HUES6 (cell line): ENCODE measurements around the gene TTC36.
A peak's percentile ranks its signal among the peaks of the same experiment; 100 is the strongest.
"Not testable (repeated sequence)": the region's sequence is repeated elsewhere in the genome, so short reads cannot be mapped to it uniquely, and the experiment has no call there.

ENCODE experiments used
- H3K27ac ChIP-seq: 2 replicates; pipeline ENCODE4 v1.7.0; 2013; ENCODE audit warnings: low read depth, mild to moderate bottlenecking, low read length, inconsistent platforms
- H3K27me3 ChIP-seq: 2 replicates; pipeline ENCODE4 v1.6.1; 2013; ENCODE audit warnings: low read length; ENCODE audit not compliant: control insufficient read depth, insufficient read depth
- H3K36me3 ChIP-seq: 2 replicates; pipeline ENCODE4 v1.6.1; 2013; ENCODE audit warnings: low read length; ENCODE audit not compliant: control insufficient read depth, insufficient read depth
- H3K4me1 ChIP-seq: 2 replicates; pipeline ENCODE4 v1.6.1; 2013; ENCODE audit warnings: low read length; ENCODE audit not compliant: control insufficient read depth, insufficient read depth
- H3K4me3 ChIP-seq: 2 replicates; pipeline ENCODE4 v1.5.1; 2013; ENCODE audit warnings: low read depth, low read length
- H3K9ac ChIP-seq: one replicate; pipeline ENCODE4 v1.6.1; 2013; ENCODE audit warnings: mild to moderate bottlenecking, low read length
- H3K9me3 ChIP-seq: 2 replicates; pipeline ENCODE4 v1.6.1; 2013; ENCODE audit warnings: low read depth, low read length; ENCODE audit not compliant: control insufficient read depth, insufficient read depth

TTC36 gene, protein sequence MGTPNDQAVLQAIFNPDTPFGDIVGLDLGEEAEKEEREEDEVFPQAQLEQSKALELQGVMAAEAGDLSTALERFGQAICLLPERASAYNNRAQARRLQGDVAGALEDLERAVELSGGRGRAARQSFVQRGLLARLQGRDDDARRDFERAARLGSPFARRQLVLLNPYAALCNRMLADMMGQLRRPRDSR

DNA sequence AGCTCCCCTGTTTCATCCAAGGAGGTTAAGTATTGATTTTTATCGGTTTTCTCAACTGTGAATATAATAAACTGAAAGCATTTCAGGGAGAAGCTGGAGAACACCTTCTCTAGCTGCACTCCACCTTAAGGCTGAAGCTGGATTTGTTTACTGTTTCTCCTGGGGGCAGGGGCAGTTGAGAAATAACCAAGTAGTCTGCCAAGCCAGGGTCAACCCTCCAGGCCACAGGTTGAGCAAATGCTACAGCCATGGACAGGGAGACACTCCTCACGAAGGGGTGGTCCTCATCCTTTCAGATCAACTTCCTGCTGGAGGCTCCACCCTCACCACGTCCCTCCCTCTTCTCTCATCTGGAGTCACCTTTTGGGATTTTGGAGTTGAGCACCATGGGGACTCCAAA is at the start of gene TTC36:
TTC36 (plus strand) TSS at position 366 of the 400 bp plus-strand sequence; CDS start at position 387, 21 bp downstream.
- Histone ChIP-seq H3K9me3 (no peaks in the 10 kb centered on the region), H3K36me3 (peaks cover 31% of the 10 kb centered on the region), H3K4me3 (no peak within 1 kb of the TSS), H3K27me3 (no peaks in the 10 kb centered on the region; the same call in 1 of the 2 replicates), H3K4me1 (peaks cover 16% of the 10 kb centered on the region; the same call in 1 of the 2 replicates), H3K9ac (no peak within 1 kb of the TSS), H3K27ac (no peak within 1 kb of the TSS)

DNA sequence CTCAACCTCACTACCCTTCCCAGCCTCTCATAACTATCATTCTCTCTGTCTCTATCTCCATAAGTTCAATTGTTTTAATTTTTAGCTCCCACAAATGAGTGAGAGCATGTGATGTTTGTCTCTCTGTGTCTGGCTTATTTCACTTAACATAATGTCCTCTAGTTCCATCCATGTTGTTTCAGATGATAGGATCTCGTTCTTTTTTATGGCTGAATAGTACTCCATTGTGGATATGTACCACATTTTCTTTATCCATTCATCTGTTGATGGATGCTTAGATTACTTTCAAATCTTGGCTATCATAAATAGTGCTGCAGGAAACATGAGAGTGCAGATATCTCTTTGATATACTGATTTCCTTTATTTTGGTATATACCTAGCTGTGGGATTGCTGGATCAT is 46.0 kb upstream of the TTC36 start:
- H3K9me3 ChIP-seq, H3K27ac ChIP-seq, H3K27me3 ChIP-seq, H3K4me1 ChIP-seq, H3K9ac ChIP-seq, H3K4me3 ChIP-seq: not testable (repeated sequence)
- H3K36me3 ChIP-seq: peaks cover 93% of the 10 kb centered on the region

DNA sequence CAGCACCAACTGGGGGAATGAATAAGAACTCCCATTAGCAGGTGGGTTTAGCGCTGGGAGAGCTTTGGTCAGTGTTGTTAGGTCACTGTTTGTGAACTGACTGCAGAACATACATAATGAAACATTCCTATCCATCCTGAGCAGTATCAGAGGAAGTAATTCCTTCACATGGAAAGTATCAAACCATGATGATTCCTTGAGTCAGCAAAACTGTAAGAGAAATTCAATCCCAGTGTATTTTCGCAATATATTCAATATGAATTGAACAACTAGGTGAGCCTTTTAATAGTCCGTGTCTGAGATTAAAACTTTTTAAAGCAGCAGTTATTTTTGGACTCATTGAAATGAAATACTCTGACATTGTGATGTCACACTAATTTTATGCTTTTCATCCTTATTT is 42.9 kb upstream of the TTC36 start:
- Histone ChIP-seq H3K4me1 (no peaks in the 10 kb centered on the region), H3K9ac (no peak overlapping the region), H3K9me3 (no peaks in the 10 kb centered on the region), H3K36me3 (peaks cover 80% of the 10 kb centered on the region), H3K27me3 (no peaks in the 10 kb centered on the region), H3K27ac (no peak overlapping the region), H3K4me3 (no peak overlapping the region)

DNA sequence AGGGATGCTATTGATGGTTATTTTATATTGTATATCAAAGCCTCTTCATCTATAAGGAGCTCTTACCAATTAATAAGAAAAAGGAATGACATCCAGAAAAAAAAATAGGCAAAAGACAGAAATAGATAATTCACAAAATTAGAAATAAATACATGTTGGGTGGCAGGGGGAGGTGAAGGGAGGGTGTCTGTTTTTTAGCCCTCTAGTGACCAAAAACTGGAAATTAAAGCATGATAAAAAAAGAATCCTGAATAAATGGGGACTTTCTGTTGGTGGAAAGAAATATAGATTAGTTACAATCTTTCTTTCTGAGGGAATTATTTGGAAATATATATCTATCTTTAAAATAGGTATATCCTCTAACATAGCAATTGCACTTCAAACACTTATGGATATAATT is 42.0 kb upstream of the TTC36 start:
- Histone ChIP-seq H3K4me3 (no peak overlapping the region), H3K27me3 (no peaks in the 10 kb centered on the region), H3K9ac (no peak overlapping the region), H3K4me1 (no peaks in the 10 kb centered on the region), H3K9me3 (no peaks in the 10 kb centered on the region), H3K27ac (no peak overlapping the region), H3K36me3 (peaks cover 80% of the 10 kb centered on the region)

DNA sequence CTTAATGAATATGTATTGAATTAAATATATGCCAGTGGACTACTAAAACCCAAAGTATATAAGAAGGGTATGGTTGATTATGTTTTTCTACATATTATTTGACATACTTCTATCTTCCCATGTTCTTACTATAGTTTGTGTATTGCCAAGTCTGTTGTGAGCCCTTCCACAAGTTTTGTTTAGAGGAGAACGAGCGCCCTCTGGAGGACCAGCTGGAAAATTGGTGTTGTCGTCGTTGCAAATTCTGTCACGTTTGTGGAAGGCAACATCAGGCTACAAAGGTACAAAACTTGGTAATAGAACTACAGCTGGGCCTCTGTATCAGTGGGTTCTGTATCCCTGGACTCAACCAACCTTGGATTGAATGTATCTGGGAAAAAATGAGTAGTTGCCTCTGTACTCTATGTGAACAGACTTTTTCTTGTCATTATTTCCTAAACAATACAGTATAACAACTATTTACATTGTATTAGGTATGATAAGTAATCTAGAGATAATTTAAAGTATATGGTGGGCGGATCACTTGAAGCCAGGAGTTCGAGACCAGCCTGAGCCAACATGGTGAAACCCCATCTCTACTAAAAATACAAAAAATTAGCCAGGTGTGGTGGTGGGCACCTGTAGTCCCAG is 38.7 kb upstream of the TTC36 start:
- peaks cover 81% of the 10 kb centered on the region for H3K36me3 ChIP-seq

DNA sequence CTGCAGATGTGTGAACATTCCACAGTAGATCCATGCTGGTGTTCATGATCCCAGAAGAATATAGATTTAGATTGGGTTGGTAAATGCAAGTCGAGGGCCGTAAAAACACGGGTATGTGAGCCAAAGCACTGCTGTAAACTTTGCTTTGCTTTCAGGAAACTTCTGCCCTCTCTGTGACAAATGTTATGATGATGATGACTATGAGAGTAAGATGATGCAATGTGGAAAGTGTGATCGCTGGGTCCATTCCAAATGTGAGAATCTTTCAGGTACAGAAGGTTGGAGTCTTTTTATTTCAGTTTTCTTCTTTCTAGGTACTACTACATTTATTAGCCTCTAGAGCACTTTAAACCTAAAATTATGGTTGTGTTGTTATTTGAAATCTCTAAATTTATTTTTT is 36.2 kb upstream of the TTC36 start:
- Histone ChIP-seq H3K4me1 (no peaks in the 10 kb centered on the region), H3K27me3 (no peaks in the 10 kb centered on the region), H3K9ac (no peak overlapping the region), H3K27ac (no peak overlapping the region), H3K9me3 (no peaks in the 10 kb centered on the region), H3K4me3 (no peak overlapping the region), H3K36me3 (peaks cover 83% of the 10 kb centered on the region)

More for the DNA sequence above, 38.7 kb upstream of the TTC36 start:
- Histone ChIP-seq H3K4me1 (no peaks in the 10 kb centered on the region), H3K27me3 (no peaks in the 10 kb centered on the region), H3K4me3 (no peak overlapping the region), H3K27ac (no peak overlapping the region), H3K9ac (no peak overlapping the region), H3K9me3 (no peaks in the 10 kb centered on the region)

DNA sequence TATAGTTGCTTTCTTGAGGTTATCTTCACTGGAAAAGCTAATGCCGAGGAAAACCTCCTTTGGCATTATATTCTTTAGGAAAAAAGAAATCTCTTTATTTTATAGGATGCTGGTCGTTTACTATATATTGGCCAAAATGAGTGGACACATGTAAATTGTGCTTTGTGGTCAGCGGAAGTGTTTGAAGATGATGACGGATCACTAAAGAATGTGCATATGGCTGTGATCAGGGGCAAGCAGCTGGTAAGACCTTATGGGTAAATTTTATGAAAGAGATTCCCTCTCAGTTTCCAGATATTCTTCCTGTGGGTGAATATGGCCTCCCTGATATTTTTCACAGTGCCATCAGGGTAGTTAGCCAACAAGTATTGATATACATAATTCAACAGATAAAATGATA is 29.4 kb upstream of the TTC36 start:
- no peaks in the 10 kb centered on the region for H3K4me1 ChIP-seq
- H3K36me3 ChIP-seq: peaks cover 97% of the 10 kb centered on the region
- no peak overlapping the region for H3K4me3 ChIP-seq
- H3K27me3 ChIP-seq: no peaks in the 10 kb centered on the region
- no peaks in the 10 kb centered on the region for H3K9me3 ChIP-seq
- no peak overlapping the region for H3K27ac ChIP-seq
- H3K9ac ChIP-seq: no peak overlapping the region

DNA sequence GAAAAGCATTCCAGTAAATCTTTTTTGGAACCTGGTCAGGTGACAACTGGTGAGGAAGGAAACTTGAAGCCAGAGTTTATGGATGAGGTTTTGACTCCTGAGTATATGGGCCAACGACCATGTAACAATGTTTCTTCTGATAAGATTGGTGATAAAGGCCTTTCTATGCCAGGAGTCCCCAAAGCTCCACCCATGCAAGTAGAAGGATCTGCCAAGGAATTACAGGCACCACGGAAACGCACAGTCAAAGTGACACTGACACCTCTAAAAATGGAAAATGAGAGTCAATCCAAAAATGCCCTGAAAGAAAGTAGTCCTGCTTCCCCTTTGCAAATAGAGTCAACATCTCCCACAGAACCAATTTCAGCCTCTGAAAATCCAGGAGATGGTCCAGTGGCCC is 24.1 kb upstream of the TTC36 start:
- no peak overlapping the region for H3K27ac ChIP-seq
- H3K4me1 ChIP-seq: no peaks in the 10 kb centered on the region
- peaks cover 98% of the 10 kb centered on the region for H3K36me3 ChIP-seq
- no peak overlapping the region for H3K9ac ChIP-seq
- no peaks in the 10 kb centered on the region for H3K9me3 ChIP-seq
- no peak overlapping the region for H3K4me3 ChIP-seq
- no peaks in the 10 kb centered on the region for H3K27me3 ChIP-seq

DNA sequence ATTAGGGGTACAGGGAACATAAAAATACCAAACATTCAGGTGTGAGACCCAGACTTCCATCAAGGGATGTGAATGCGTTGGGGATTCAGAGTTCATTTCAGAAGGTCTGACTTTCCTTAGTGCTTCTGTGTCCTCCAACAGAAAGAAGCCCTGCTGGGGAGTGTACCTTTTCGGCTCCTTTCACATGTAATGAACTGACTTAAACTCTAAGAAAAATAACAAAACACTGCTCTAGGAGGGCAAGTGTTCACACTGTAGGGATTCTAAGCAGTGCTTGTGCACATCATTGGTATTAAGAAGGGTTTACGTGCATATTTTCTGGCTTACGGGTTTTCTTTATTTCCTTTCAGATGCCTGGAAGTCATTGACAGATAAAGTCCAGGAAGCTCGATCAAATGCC is 15.7 kb upstream of the TTC36 start:
- Histone ChIP-seq H3K27ac (peak overlapping the region; percentile 31), H3K27me3 (no peaks in the 10 kb centered on the region), H3K36me3 (peaks cover 94% of the 10 kb centered on the region), H3K4me3 (no peak overlapping the region), H3K4me1 (peaks cover 6% of the 10 kb centered on the region; the same call in 1 of the 2 replicates), H3K9me3 (no peaks in the 10 kb centered on the region), H3K9ac (no peak overlapping the region)

DNA sequence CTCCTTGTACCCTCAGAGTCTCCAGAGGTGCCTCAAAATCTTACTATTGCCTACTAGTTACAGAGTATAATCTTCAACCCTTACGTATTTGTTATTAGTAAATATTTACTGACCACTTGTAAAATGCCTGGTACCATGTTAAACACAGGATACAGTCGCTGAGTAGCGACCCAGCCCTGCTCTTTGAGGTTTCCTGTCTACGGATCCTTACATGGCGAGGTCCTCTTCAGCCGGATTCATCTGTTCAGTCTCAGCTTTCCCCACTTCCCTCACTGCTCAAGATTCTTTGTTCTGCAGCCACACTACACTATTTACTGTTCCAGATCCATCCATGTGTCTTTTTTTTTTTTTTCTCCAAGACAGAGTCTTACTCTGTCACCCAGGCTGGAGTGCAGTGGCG is 13.2 kb upstream of the TTC36 start:
- no peak overlapping the region for H3K9ac ChIP-seq
- H3K9me3 ChIP-seq: no peaks in the 10 kb centered on the region
- H3K36me3 ChIP-seq: peaks cover 85% of the 10 kb centered on the region
- peaks cover 6% of the 10 kb centered on the region; the same call in 1 of the 2 replicates for H3K4me1 ChIP-seq
- H3K27me3 ChIP-seq: no peaks in the 10 kb centered on the region
- no peak overlapping the region for H3K27ac ChIP-seq
- no peak overlapping the region for H3K4me3 ChIP-seq

DNA sequence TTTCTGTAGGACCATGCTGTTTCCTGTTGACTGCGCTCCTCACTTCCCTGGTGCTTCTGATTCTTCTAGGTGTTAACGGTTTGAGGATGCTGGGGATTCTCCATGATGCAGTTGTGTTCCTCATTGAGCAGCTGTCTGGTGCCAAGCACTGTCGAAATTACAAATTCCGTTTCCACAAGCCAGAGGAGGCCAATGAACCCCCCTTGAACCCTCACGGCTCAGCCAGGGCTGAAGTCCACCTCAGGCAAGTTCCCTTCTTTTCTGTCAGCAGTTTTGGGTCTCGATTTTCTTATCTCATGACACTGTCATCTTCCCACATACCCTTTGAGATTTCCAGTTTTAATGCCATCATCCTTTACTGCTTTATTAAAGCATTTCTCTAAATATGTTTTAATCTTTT is 7.7 kb upstream of the TTC36 start:
- H3K9ac ChIP-seq: no peak overlapping the region
- H3K27me3 ChIP-seq: no peaks in the 10 kb centered on the region
- no peaks in the 10 kb centered on the region for H3K4me1 ChIP-seq
- H3K36me3 ChIP-seq: peaks cover 87% of the 10 kb centered on the region
- H3K27ac ChIP-seq: no peak overlapping the region
- H3K9me3 ChIP-seq: no peaks in the 10 kb centered on the region
- H3K4me3 ChIP-seq: no peak overlapping the region
